ENCODE data around the gene CMTM8. TPM values are rescaled to one million over a fixed set of nuclear protein-coding genes. Genes with fewer than 3 reads are reported as not detected.

Gene CMTM8
- total RNA-seq, 4 donors from 2014 or later: 4.4 to 39.2 (median 7.4) TPM

- Histone ChIP-seq H3K9me3 (no peaks in the 10 kb centered on the region), H3K27ac (no peak overlapping the region), H3K4me1 (no peaks in the 10 kb centered on the region), H3K27me3 (no peaks in the 10 kb centered on the region), H3K36me3 (no peaks in the 10 kb centered on the region), H3K4me3 (no peak overlapping the region)
- WGBS, 2 donors (ENCODE audit: low coverage in 1 of 2): 80 to 93% methylated on average over 1 to 2 of the region's 2 CpGs
- in situ Hi-C loops (cut with MboI; ENCODE audit: low pct_ligation_motif_present in 1 of 4, low pct_unique_long_range_greater_than_20kb in 1 of 4, low sequenced_read_pairs in 3 of 4): no loop called here
- DNase-seq: no peak
- intact Hi-C loops (cut with DNase I; ENCODE audit: low total_unique reads): no loop called here
- TF ChIP-seq CTCF (IDR thresholded peaks at IDR 0.05) (no peak), POLR2AphosphoS5 (IDR thresholded peaks at IDR 0.05) (no peak), POLR2A (IDR thresholded peaks at IDR 0.05) (no peak), EP300 (IDR thresholded peaks at IDR 0.05; ENCODE audit: low read depth) (no peak)
These were observed 23.7 kb downstream of the CMTM8 start for GRCh38 chr3:32262201-32262600.

GRCh38 chr3:32274306-32274705 lies 35.8 kb downstream of the CMTM8 start:
- no peaks in the 10 kb centered on the region for H3K9me3 ChIP-seq
- no peaks in the 10 kb centered on the region for H3K27me3 ChIP-seq
- intact Hi-C loops (cut with DNase I; ENCODE audit: low total_unique reads) (no loop called here), in situ Hi-C loops (cut with MboI; ENCODE audit: low pct_ligation_motif_present in 1 of 4, low pct_unique_long_range_greater_than_20kb in 1 of 4, low sequenced_read_pairs in 3 of 4) (no loop called here)
- H3K27ac ChIP-seq: no peak overlapping the region
- H3K4me3 ChIP-seq: no peak overlapping the region
- TF ChIP-seq EP300 (IDR thresholded peaks at IDR 0.05; ENCODE audit: low read depth) (no peak), CTCF (IDR thresholded peaks at IDR 0.05) (no peak), POLR2AphosphoS5 (IDR thresholded peaks at IDR 0.05) (no peak), POLR2A (IDR thresholded peaks at IDR 0.05) (no peak)
- no peaks in the 10 kb centered on the region for H3K4me1 ChIP-seq
- no peak for DNase-seq
- H3K36me3 ChIP-seq: no peaks in the 10 kb centered on the region
- 38 to 62% methylated on average over 1 of the region's 1 CpG for WGBS, 2 donors (ENCODE audit: low coverage in 1 of 2)

- 93 to 100% methylated on average over 2 to 4 of the region's 4 CpGs for WGBS, 2 donors (ENCODE audit: low coverage in 1 of 2)
- intact Hi-C loops (cut with DNase I; ENCODE audit: low total_unique reads) (no loop called here), in situ Hi-C loops (cut with MboI; ENCODE audit: low pct_ligation_motif_present in 1 of 4, low pct_unique_long_range_greater_than_20kb in 1 of 4, low sequenced_read_pairs in 3 of 4) (loop anchor here in 1 of 4 donors (25.0 kb wide), 1 partner anchor 387 kb away; no protein-coding TSS in a partner anchor)
- no peaks in the 10 kb centered on the region for H3K27me3 ChIP-seq
- no peak overlapping the region for H3K27ac ChIP-seq
- TF ChIP-seq POLR2AphosphoS5 (IDR thresholded peaks at IDR 0.05): no peak
- TF ChIP-seq CTCF (IDR thresholded peaks at IDR 0.05): no peak
- H3K4me1 ChIP-seq: no peaks in the 10 kb centered on the region
- H3K36me3 ChIP-seq: no peaks in the 10 kb centered on the region
- no peaks in the 10 kb centered on the region for H3K9me3 ChIP-seq
- H3K4me3 ChIP-seq: no peak overlapping the region
- DNase-seq: no peak
These were observed 37.0 kb downstream of the CMTM8 start for GRCh38 chr3:32275506-32275905.

- H3K27me3 ChIP-seq: no peaks in the 10 kb centered on the region
- no peaks in the 10 kb centered on the region for H3K36me3 ChIP-seq
- no peak overlapping the region for H3K27ac ChIP-seq
- no peak for DNase-seq
- in situ Hi-C loops (cut with MboI; ENCODE audit: low pct_ligation_motif_present in 1 of 4, low pct_unique_long_range_greater_than_20kb in 1 of 4, low sequenced_read_pairs in 3 of 4): loop anchor here in 1 of 4 donors (25.0 kb wide), 1 partner anchor 386 kb away; no protein-coding TSS in a partner anchor
- TF ChIP-seq EP300 (IDR thresholded peaks at IDR 0.05; ENCODE audit: low read depth) (no peak), CTCF (IDR thresholded peaks at IDR 0.05) (no peak), POLR2AphosphoS5 (IDR thresholded peaks at IDR 0.05) (no peak), POLR2A (IDR thresholded peaks at IDR 0.05) (no peak)
- H3K4me3 ChIP-seq: no peak overlapping the region
- intact Hi-C loops (cut with DNase I; ENCODE audit: low total_unique reads): no loop called here
- WGBS, 2 donors (ENCODE audit: low coverage in 1 of 2): 20 to 56% methylated on average over 1 to 4 of the region's 4 CpGs
- no peaks in the 10 kb centered on the region for H3K9me3 ChIP-seq
- H3K4me1 ChIP-seq: no peaks in the 10 kb centered on the region
These were observed 37.9 kb downstream of the CMTM8 start for GRCh38 chr3:32276279-32276841.
